PC-3 (cell line): ENCODE results near the gene HOPX.

ENCODE experiments used
- EZH2 ChIP-seq: fragments of 300-600 bp; sonication (generic); IDR thresholded peaks from one replicate; pipeline ENCODE4 v1.6.1; 2017; ENCODE audit warnings: antibody characterized with exemption, mild to moderate bottlenecking, low read length; ENCODE audit not compliant: unreplicated experiment
- EZH2phosphoT487 ChIP-seq: fragments of 300-600 bp; sonication (generic); IDR thresholded peaks from 2 replicates; pipeline ENCODE4 v1.6.1; 2018; ENCODE audit warnings: mild to moderate bottlenecking, antibody characterized with exemption, low read length, borderline replicate concordance
- TF ChIP-seq, protein P1 (sequence below): fragments of 300-600 bp; sonication (generic); conservative IDR thresholded peaks from 2 replicates; pipeline ENCODE4 v1.5.1; 2017; ENCODE audit warnings: antibody characterized with exemption, low read depth, mild to moderate bottlenecking, low read length

DNA sequence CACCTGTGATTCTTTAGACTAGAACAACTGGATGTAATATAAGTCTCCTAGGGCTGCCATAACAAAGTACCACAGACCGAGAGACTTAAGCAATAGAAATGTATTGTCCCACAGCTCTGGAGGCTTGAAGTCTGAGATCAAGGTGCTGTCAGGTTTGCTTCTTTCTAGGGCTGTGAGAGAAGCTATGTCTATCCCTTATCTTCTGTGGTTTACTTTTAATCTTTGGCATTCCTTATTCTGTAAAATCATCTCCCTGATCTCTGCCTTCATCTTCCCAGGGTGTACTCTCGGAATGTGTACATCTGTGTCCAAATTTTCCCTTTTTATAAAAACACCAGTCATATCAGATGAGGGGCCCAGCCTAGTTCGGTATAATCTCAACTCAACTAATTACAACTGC lies 10.3 kb upstream of the HOPX start:
- TF ChIP-seq, protein P1, sequence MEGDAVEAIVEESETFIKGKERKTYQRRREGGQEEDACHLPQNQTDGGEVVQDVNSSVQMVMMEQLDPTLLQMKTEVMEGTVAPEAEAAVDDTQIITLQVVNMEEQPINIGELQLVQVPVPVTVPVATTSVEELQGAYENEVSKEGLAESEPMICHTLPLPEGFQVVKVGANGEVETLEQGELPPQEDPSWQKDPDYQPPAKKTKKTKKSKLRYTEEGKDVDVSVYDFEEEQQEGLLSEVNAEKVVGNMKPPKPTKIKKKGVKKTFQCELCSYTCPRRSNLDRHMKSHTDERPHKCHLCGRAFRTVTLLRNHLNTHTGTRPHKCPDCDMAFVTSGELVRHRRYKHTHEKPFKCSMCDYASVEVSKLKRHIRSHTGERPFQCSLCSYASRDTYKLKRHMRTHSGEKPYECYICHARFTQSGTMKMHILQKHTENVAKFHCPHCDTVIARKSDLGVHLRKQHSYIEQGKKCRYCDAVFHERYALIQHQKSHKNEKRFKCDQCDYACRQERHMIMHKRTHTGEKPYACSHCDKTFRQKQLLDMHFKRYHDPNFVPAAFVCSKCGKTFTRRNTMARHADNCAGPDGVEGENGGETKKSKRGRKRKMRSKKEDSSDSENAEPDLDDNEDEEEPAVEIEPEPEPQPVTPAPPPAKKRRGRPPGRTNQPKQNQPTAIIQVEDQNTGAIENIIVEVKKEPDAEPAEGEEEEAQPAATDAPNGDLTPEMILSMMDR = no peak
- TF ChIP-seq EZH2phosphoT487 = no peak
- TF ChIP-seq EZH2 = no peak
